NCI-H1694 treated with DMSO at 0.1 percent for 48 hours (cell line): ENCODE measurements around the gene KASH5.
"Not testable (repeated sequence)": the region's sequence is repeated elsewhere in the genome, so short reads cannot be mapped to it uniquely, and the experiment has no call there.

ENCODE experiments used
- DNase-seq: peaks from one replicate; lab custom pipeline; 2025; lab: John Stamatoyannopoulos, UW

KASH5 gene

GRCh38 chr19:49461130-49461529 is 73.1 kb downstream of the KASH5 start:
- DNase-seq: not testable (repeated sequence)

GRCh38 chr19:49461656-49462055 is 73.6 kb downstream of the KASH5 start:
- no peak for DNase-seq

GRCh38 chr19:49462492-49462891 is 74.4 kb downstream of the KASH5 start:
- DNase-seq: no peak

- no peak for DNase-seq
Measured at GRCh38 chr19:49463960-49464740, 76.1 kb downstream of the KASH5 start.

- DNase-seq: no peak
Measured at GRCh38 chr19:49465371-49465770, 77.3 kb downstream of the KASH5 start.
